Renal pelvis (tissue), 4 donors: ENCODE results near the gene ASRGL1. TPM values are rescaled to one million over a fixed set of nuclear protein-coding genes. Genes with fewer than 3 reads are reported as not detected.

Experiments used
- DNase-seq: peaks from one replicate; pipeline ENCODE4 v3.0.0-alpha.2; 2013
- polyA plus RNA-seq, 3 donors: library from polyadenylated mRNA; unstranded; fragments of 120-200 nt; gene quantifications; one replicate each; pipeline ENCODE4 v1.2.1, GENCODE V29; 2013; ENCODE audit not compliant: insufficient read length in 3 of 3

Gene ASRGL1
- polyA plus RNA-seq, 3 donors = 62.0 to 75.2 (median 74.6) TPM

GRCh38 chr11:62406034-62406433, 68.8 kb downstream of the ASRGL1 start:
- no peak for DNase-seq

GRCh38 chr11:62409831-62410230, 72.6 kb downstream of the ASRGL1 start:
- no peak for DNase-seq

- DNase-seq = no peak
Observed at GRCh38 chr11:62410972-62411371, 73.7 kb downstream of the ASRGL1 start.

- DNase-seq = no peak
Observed at GRCh38 chr11:62411524-62411923, 74.3 kb downstream of the ASRGL1 start.

GRCh38 chr11:62413060-62413696, 75.9 kb downstream of the ASRGL1 start:
- DNase-seq = no peak

GRCh38 chr11:62416596-62416995, 79.3 kb downstream of the ASRGL1 start:
- DNase-seq = no peak

GRCh38 chr11:62418136-62418535, 80.9 kb downstream of the ASRGL1 start:
- DNase-seq = no peak

- DNase-seq = no peak
Observed at GRCh38 chr11:62418733-62419132, 81.5 kb downstream of the ASRGL1 start, which contains the start of gene SCGB1A1. TSS of gene SCGB1A1 (plus strand) at chr11:62419033. CDS start at chr11:62419096, 63 bp downstream.

GRCh38 chr11:62419314-62419929, 82.2 kb downstream of the ASRGL1 start:
- DNase-seq = peak; percentile 34

GRCh38 chr11:62419943-62420342, 82.7 kb downstream of the ASRGL1 start:
- no peak for DNase-seq

- no peak for DNase-seq
Observed at GRCh38 chr11:62420882-62421281, 83.6 kb downstream of the ASRGL1 start.

GRCh38 chr11:62421996-62422395, 84.7 kb downstream of the ASRGL1 start:
- no peak for DNase-seq

- DNase-seq = no peak
Observed at GRCh38 chr11:62423012-62423411, 85.8 kb downstream of the ASRGL1 start.

GRCh38 chr11:62427630-62428233, 90.5 kb downstream of the ASRGL1 start:
- DNase-seq = no peak

GRCh38 chr11:62428871-62429560, 91.8 kb downstream of the ASRGL1 start:
- no peak for DNase-seq

GRCh38 chr11:62430425-62430824, 93.2 kb downstream of the ASRGL1 start:
- no peak for DNase-seq

- no peak for DNase-seq
Observed at GRCh38 chr11:62431171-62431901, 94.1 kb downstream of the ASRGL1 start.

- DNase-seq = no peak
Observed at GRCh38 chr11:62432695-62433094, 95.4 kb downstream of the ASRGL1 start.

GRCh38 chr11:62433141-62433903, 96.1 kb downstream of the ASRGL1 start:
- DNase-seq = no peak

GRCh38 chr11:62433904-62434276, 96.6 kb downstream of the ASRGL1 start:
- DNase-seq = no peak
